Nephron (organoid): ENCODE measurements around the gene MBD5.

ENCODE experiments used
- H3K27ac Mint-ChIP-seq, 3 experiments: 2 replicates each; pipeline ENCODE4 v1.8.0; 2020; ENCODE audit warnings: mixed read lengths in 3 of 3, mild to moderate bottlenecking in 2 of 3, moderate library complexity in 1 of 3
- H3K27me3 Mint-ChIP-seq: 2 replicates; pipeline ENCODE4 v1.8.0; 2021; ENCODE audit warnings: low read depth, mild to moderate bottlenecking, moderate library complexity, mixed read lengths
- H3K36me3 Mint-ChIP-seq: 2 replicates; pipeline ENCODE4 v1.8.0; 2020; ENCODE audit warnings: low read depth, mixed read lengths
- H3K4me1 Mint-ChIP-seq: 2 replicates; pipeline ENCODE4 v1.8.0; 2020; ENCODE audit warnings: mixed read lengths
- H3K4me3 Mint-ChIP-seq, 3 experiments: 2 replicates each; pipeline ENCODE4 v1.8.0; 2020; ENCODE audit warnings: mild to moderate bottlenecking in 3 of 3, mixed read lengths in 3 of 3, moderate library complexity in 2 of 3
- H3K9me3 Mint-ChIP-seq: 2 replicates; pipeline ENCODE4 v1.8.0; 2020; ENCODE audit warnings: mixed read lengths
- CTCF ChIP-seq, 3 experiments: fragments of 200-600 bp; sonication (generic); IDR thresholded peaks; one replicate each; pipeline ENCODE4 v1.5.0; 2021; ENCODE audit warnings: antibody characterized with exemption in 3 of 3; ENCODE audit not compliant: unreplicated experiment in 3 of 3

MBD5 gene

GRCh38 chr2:148503516-148503915 lies 482.6 kb downstream of the MBD5 start:
- H3K4me1 Mint-ChIP-seq: no peaks in the 10 kb centered on the region
- no peaks in the 10 kb centered on the region for H3K9me3 Mint-ChIP-seq
- no peaks in the 10 kb centered on the region for H3K27me3 Mint-ChIP-seq
- no peak for TF ChIP-seq CTCF (IDR thresholded peaks at IDR 0.05; ENCODE audit: unreplicated experiment in 3 of 3)
- H3K27ac Mint-ChIP-seq: no peak overlapping the region
- H3K36me3 Mint-ChIP-seq: peaks cover 8% of the 10 kb centered on the region
- H3K4me3 Mint-ChIP-seq: no peak overlapping the region

GRCh38 chr2:148507970-148508369 lies 487.1 kb downstream of the MBD5 start:
- Mint-ChIP-seq H3K4me3 (no peak overlapping the region), H3K27me3 (no peaks in the 10 kb centered on the region)
- TF ChIP-seq CTCF (IDR thresholded peaks at IDR 0.05; ENCODE audit: unreplicated experiment in 3 of 3): no peak

GRCh38 chr2:148508878-148509287 lies 488.0 kb downstream of the MBD5 start:
- peaks cover 4% of the 10 kb centered on the region for H3K4me1 Mint-ChIP-seq
- peak overlapping the region in 2 of 3 experiments; percentile 2 to 38 for H3K4me3 Mint-ChIP-seq
- H3K27me3 Mint-ChIP-seq: no peaks in the 10 kb centered on the region
- no peaks in the 10 kb centered on the region for H3K9me3 Mint-ChIP-seq
- TF ChIP-seq CTCF (IDR thresholded peaks at IDR 0.05; ENCODE audit: unreplicated experiment in 3 of 3): no peak
- peak overlapping the region in 1 of 3 experiments; percentile 8 for H3K27ac Mint-ChIP-seq
- H3K36me3 Mint-ChIP-seq: peaks cover 23% of the 10 kb centered on the region

More at GRCh38 chr2:148507970-148508369, 487.1 kb downstream of the MBD5 start:
- Mint-ChIP-seq H3K36me3 (peaks cover 23% of the 10 kb centered on the region), H3K9me3 (no peaks in the 10 kb centered on the region), H3K27ac (no peak overlapping the region), H3K4me1 (peaks cover 4% of the 10 kb centered on the region)

- H3K4me1 Mint-ChIP-seq: peaks cover 4% of the 10 kb centered on the region
- peaks cover 25% of the 10 kb centered on the region for H3K36me3 Mint-ChIP-seq
- peak overlapping the region; percentile 2 to 38 (median 27) for H3K4me3 Mint-ChIP-seq
- no peaks in the 10 kb centered on the region for H3K27me3 Mint-ChIP-seq
- peak; percentile 67 to 84 (median 81) for TF ChIP-seq CTCF (IDR thresholded peaks at IDR 0.05; ENCODE audit: unreplicated experiment in 3 of 3)
- H3K27ac Mint-ChIP-seq: peak overlapping the region in 1 of 3 experiments; percentile 8
- no peaks in the 10 kb centered on the region for H3K9me3 Mint-ChIP-seq
These were observed 488.5 kb downstream of the MBD5 start for GRCh38 chr2:148509288-148509902.

- Mint-ChIP-seq H3K9me3 (no peaks in the 10 kb centered on the region), H3K36me3 (peaks cover 34% of the 10 kb centered on the region), H3K4me3 (no peak overlapping the region), H3K4me1 (peaks cover 4% of the 10 kb centered on the region), H3K27ac (no peak overlapping the region), H3K27me3 (no peaks in the 10 kb centered on the region)
- TF ChIP-seq CTCF (IDR thresholded peaks at IDR 0.05; ENCODE audit: unreplicated experiment in 3 of 3): no peak
These were observed 491.0 kb downstream of the MBD5 start for GRCh38 chr2:148511883-148512282.

GRCh38 chr2:148512501-148512900 lies 491.6 kb downstream of the MBD5 start:
- Mint-ChIP-seq H3K27ac (no peak overlapping the region), H3K4me3 (no peak overlapping the region), H3K27me3 (no peaks in the 10 kb centered on the region), H3K9me3 (no peaks in the 10 kb centered on the region), H3K4me1 (peaks cover 4% of the 10 kb centered on the region), H3K36me3 (peaks cover 34% of the 10 kb centered on the region)
- no peak for TF ChIP-seq CTCF (IDR thresholded peaks at IDR 0.05; ENCODE audit: unreplicated experiment in 3 of 3)
